A549 (cell line): ENCODE results near the gene CAMTA1. TPM values are rescaled to one million over a fixed set of nuclear protein-coding genes. Genes with fewer than 3 reads are reported as not detected.

Source experiments
- ATAC-seq, 2 experiments: fragments of 200-7000 bp in 1 of 2; fragments of >200 bp in 1 of 2; cut with Nextera tagmentation in 1 of 2; cut with Tn5 transposase in 1 of 2; 3 replicates each; pipeline versions ENCODE4 v1.8.0 to v1.9.1; 2018 to 2020; ENCODE audit warnings: mild to moderate bottlenecking in 1 of 2, moderate library complexity in 1 of 2
- CTCF ChIA-PET: fragments of 300-600 bp; sonication (Branson Sonifier 250); formaldehyde crosslinking; extraction: SDS; loops from one replicate; lab custom pipeline; 2021; ENCODE audit warnings: antibody characterized with exemption, inconsistent platforms; lab: Yijun Ruan, JAX
- POLR2A ChIA-PET: fragments of 350-600 bp; formaldehyde crosslinking; extraction: SDS; loops from one replicate; lab custom pipeline; 2021; ENCODE audit warnings: antibody characterized with exemption, inconsistent platforms; lab: Yijun Ruan, JAX
- DNase-seq, 2 experiments: peaks; one replicate each; pipeline versions ENCODE4 v3.0.0 to v3.0.0-alpha.2; 2011 to 2016; ENCODE audit warnings: low read depth in 1 of 2, low spot score in 1 of 2
- FAIRE-seq: peaks from 2 replicates; lab custom pipeline; 2011; peaks lifted over from hg19 to GRCh38; lab: Jason Lieb, UNC
- H3K27ac ChIP-seq, 2 experiments: fragments of >200 bp; sonication (Bioruptor Twin); formaldehyde crosslinking; 3 replicates each; pipeline ENCODE4 v1.5.1; 2016 to 2017
- H3K4me1 ChIP-seq: fragments of >200 bp; sonication (Bioruptor Twin); formaldehyde crosslinking; 3 replicates; pipeline ENCODE4 v1.6.1; 2016
- H3K4me2 ChIP-seq: fragments of >200 bp; sonication (Bioruptor Twin); formaldehyde crosslinking; 3 replicates; pipeline ENCODE4 v1.6.1; 2016
- H3K4me3 ChIP-seq: fragments of >200 bp; sonication (Bioruptor Twin); formaldehyde crosslinking; 3 replicates; pipeline ENCODE4 v1.5.1; 2016
- H3K9me3 ChIP-seq: fragments of >200 bp; sonication (Bioruptor Twin); formaldehyde crosslinking; 3 replicates; pipeline ENCODE4 v1.6.1; 2016
- ATOH8 ChIP-seq: fragments of 250-450 bp; sonication (Bioruptor Pico); IDR thresholded peaks from 2 replicates; pipeline ENCODE4 v1.5.0; 2020; ENCODE audit warnings: low read depth, mild to moderate bottlenecking, moderate library complexity
- BHLHE40 ChIP-seq: IDR thresholded peaks from 2 replicates; pipeline ENCODE4 v1.6.1; 2012; ENCODE audit warnings: low read depth, low read length, inconsistent platforms
- CBX8 ChIP-seq: fragments of 200-600 bp; sonication (generic); IDR thresholded peaks from 2 replicates; pipeline ENCODE4 v1.6.1; 2016
- EP300 ChIP-seq, 2 experiments: fragments of >200 bp; sonication (Bioruptor Twin); formaldehyde crosslinking; IDR thresholded peaks; 2 replicates in 1 of 2; 3 replicates in 1 of 2; pipeline ENCODE4 v1.6.1; 2016 to 2017
- ESRRA ChIP-seq: fragments of 150-350 bp; IDR thresholded peaks from 2 replicates; pipeline ENCODE4 v1.6.1; 2014; ENCODE audit warnings: mild to moderate bottlenecking, low read length, borderline replicate concordance
- FOXS1 ChIP-seq: fragments of 250-450 bp; sonication (Bioruptor Pico); IDR thresholded peaks from 2 replicates; pipeline ENCODE4 v1.5.0; 2020; ENCODE audit warnings: mild to moderate bottlenecking, moderate library complexity
- HOXA7 ChIP-seq: fragments of 250-450 bp; sonication (Bioruptor Pico); IDR thresholded peaks from 2 replicates; pipeline ENCODE4 v1.5.0; 2020; ENCODE audit warnings: mild to moderate bottlenecking, moderate library complexity
- HOXB13 ChIP-seq: fragments of 250-450 bp; sonication (Bioruptor Pico); IDR thresholded peaks from 2 replicates; pipeline ENCODE4 v1.5.0; 2020; ENCODE audit warnings: low read depth, mild to moderate bottlenecking, moderate library complexity
- JUNB ChIP-seq: fragments of >200 bp; sonication (Bioruptor Twin); formaldehyde crosslinking; IDR thresholded peaks from 2 replicates; pipeline ENCODE4 v1.6.1; 2016
- MAX ChIP-seq: IDR thresholded peaks from 2 replicates; pipeline ENCODE4 v1.6.1; 2012
- MAZ ChIP-seq: fragments of 150-350 bp; IDR thresholded peaks from 2 replicates; pipeline ENCODE4 v1.6.1; 2014; ENCODE audit warnings: antibody characterized with exemption, low read depth, low read length, borderline replicate concordance
- NR3C1 ChIP-seq: fragments of >200 bp; sonication (Bioruptor Twin); formaldehyde crosslinking; IDR thresholded peaks from 3 replicates; pipeline ENCODE4 v1.6.1; 2017
- PHF8 ChIP-seq: fragments of 200-600 bp; sonication (generic); IDR thresholded peaks from 2 replicates; pipeline ENCODE4 v1.6.1; 2016; ENCODE audit warnings: low read depth, mild to moderate bottlenecking, antibody characterized with exemption, moderate library complexity, borderline replicate concordance
- POLR2A ChIP-seq: IDR thresholded peaks from 2 replicates; pipeline ENCODE4 v1.6.1; 2012; ENCODE audit warnings: mild to moderate bottlenecking, low read length
- RAD21 ChIP-seq, 2 experiments: fragments of >200 bp in 1 of 2; sonication (Bioruptor Twin) in 1 of 2; formaldehyde crosslinking in 1 of 2; IDR thresholded peaks in 1 of 2; conservative IDR thresholded peaks in 1 of 2; 2 replicates in 1 of 2; 3 replicates in 1 of 2; pipeline ENCODE4 v1.6.1; 2012 to 2018; ENCODE audit warnings: inconsistent platforms in 1 of 2
- RARB ChIP-seq: fragments of 250-450 bp; sonication (Bioruptor Pico); IDR thresholded peaks from 2 replicates; pipeline ENCODE4 v1.8.0; 2021; ENCODE audit warnings: mild to moderate bottlenecking, moderate library complexity
- RNF2 ChIP-seq: fragments of 200-600 bp; sonication (generic); IDR thresholded peaks from 2 replicates; pipeline ENCODE4 v1.6.1; 2016; ENCODE audit warnings: low read depth, mild to moderate bottlenecking, antibody characterized with exemption, moderate library complexity, borderline replicate concordance
- SMC3 ChIP-seq: fragments of >200 bp; sonication (Bioruptor Twin); formaldehyde crosslinking; IDR thresholded peaks from 3 replicates; pipeline ENCODE4 v1.6.1; 2018; ENCODE audit warnings: inconsistent platforms
- TP53 ChIP-seq: fragments of 250-450 bp; sonication (Bioruptor Pico); IDR thresholded peaks from 2 replicates; pipeline ENCODE4 v1.5.0; 2021; ENCODE audit warnings: mild to moderate bottlenecking, moderate library complexity
- ZSCAN20 ChIP-seq: fragments of 250-450 bp; sonication (Bioruptor Pico); IDR thresholded peaks from 2 replicates; pipeline ENCODE4 v1.8.0; 2022; ENCODE audit warnings: mild to moderate bottlenecking, moderate library complexity
- WGBS: methylation state at CpG from one replicate; pipeline ENCODE4 v1.1.6; 2017; ENCODE audit errors: missing lambda C conversion rate; 5-methylcytosine and 5-hydroxymethylcytosine counted together
- polyA plus RNA-seq, 4 experiments: library from polyadenylated mRNA; depleted of rRNA in 3 of 4; stranded (reverse); fragments of >200 nt; fragmentation: RNase III in 1 of 4; extraction: RNeasy Plus Mini Kit Qiagen cat#74134 plus additional on column Dnase treatment in 1 of 4; gene quantifications; 2 replicates in 3 of 4; 3 replicates in 1 of 4; pipeline ENCODE4 v1.2.3, GENCODE V29; 2011 to 2017
- TF ChIP-seq, protein P1 (sequence below): IDR thresholded peaks from 2 replicates; pipeline ENCODE4 v1.6.1; 2012
- TF ChIP-seq, protein P2 (sequence below): fragments of 250-450 bp; sonication (Bioruptor Pico); IDR thresholded peaks from 2 replicates; pipeline ENCODE4 v1.5.0; 2021; ENCODE audit warnings: mild to moderate bottlenecking, moderate library complexity, borderline replicate concordance
- TF ChIP-seq, protein P3 (sequence below): fragments of >200 bp; sonication (Bioruptor Twin); formaldehyde crosslinking; IDR thresholded peaks from 3 replicates; pipeline ENCODE4 v1.6.1; 2016

The CAMTA1 gene
- polyA plus RNA-seq, 2 of the 4 experiments (the other 2 are of a cell fraction): 58.8 to 75.0 TPM

- no peaks in the 10 kb centered on the region for H3K9me3 ChIP-seq
- no peak for FAIRE-seq
- ChIA-PET CTCF (no interaction called here), POLR2A (no interaction called here)
- H3K4me3 ChIP-seq: no peak overlapping the region
- TF ChIP-seq MAZ: no peak
- TF ChIP-seq RARB (CRISPR knock-in tag): no peak
- no peak for TF ChIP-seq PHF8
- TF ChIP-seq BHLHE40: no peak
- no peak for TF ChIP-seq ESRRA
- no peak for TF ChIP-seq TP53
- no peak for TF ChIP-seq MAX
- no peak for TF ChIP-seq CBX8
- TF ChIP-seq, protein P1, sequence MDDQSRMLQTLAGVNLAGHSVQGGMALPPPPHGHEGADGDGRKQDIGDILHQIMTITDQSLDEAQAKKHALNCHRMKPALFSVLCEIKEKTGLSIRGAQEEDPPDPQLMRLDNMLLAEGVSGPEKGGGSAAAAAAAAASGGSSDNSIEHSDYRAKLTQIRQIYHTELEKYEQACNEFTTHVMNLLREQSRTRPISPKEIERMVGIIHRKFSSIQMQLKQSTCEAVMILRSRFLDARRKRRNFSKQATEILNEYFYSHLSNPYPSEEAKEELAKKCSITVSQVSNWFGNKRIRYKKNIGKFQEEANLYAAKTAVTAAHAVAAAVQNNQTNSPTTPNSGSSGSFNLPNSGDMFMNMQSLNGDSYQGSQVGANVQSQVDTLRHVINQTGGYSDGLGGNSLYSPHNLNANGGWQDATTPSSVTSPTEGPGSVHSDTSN: no peak
- TF ChIP-seq, protein P2, sequence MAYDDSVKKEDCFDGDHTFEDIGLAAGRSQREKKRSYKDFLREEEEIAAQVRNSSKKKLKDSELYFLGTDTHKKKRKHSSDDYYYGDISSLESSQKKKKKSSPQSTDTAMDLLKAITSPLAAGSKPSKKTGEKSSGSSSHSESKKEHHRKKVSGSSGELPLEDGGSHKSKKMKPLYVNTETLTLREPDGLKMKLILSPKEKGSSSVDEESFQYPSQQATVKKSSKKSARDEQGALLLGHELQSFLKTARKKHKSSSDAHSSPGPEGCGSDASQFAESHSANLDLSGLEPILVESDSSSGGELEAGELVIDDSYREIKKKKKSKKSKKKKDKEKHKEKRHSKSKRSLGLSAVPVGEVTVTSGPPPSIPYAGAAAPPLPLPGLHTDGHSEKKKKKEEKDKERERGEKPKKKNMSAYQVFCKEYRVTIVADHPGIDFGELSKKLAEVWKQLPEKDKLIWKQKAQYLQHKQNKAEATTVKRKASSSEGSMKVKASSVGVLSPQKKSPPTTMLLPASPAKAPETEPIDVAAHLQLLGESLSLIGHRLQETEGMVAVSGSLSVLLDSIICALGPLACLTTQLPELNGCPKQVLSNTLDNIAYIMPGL (CRISPR knock-in tag): no peak
- H3K4me1 ChIP-seq: peaks cover 10% of the 10 kb centered on the region; the same call in 2 of the 3 replicates
- H3K4me2 ChIP-seq: no peak overlapping the region
- no CpG with 5 or more reads among the region's 2 CpGs for WGBS
- no peak overlapping the region for H3K27ac ChIP-seq
- no peak for DNase-seq
- ATAC-seq: no peak
These were observed 719.1 kb downstream of the CAMTA1 start for GRCh38 chr1:7504438-7504720.

DNA sequence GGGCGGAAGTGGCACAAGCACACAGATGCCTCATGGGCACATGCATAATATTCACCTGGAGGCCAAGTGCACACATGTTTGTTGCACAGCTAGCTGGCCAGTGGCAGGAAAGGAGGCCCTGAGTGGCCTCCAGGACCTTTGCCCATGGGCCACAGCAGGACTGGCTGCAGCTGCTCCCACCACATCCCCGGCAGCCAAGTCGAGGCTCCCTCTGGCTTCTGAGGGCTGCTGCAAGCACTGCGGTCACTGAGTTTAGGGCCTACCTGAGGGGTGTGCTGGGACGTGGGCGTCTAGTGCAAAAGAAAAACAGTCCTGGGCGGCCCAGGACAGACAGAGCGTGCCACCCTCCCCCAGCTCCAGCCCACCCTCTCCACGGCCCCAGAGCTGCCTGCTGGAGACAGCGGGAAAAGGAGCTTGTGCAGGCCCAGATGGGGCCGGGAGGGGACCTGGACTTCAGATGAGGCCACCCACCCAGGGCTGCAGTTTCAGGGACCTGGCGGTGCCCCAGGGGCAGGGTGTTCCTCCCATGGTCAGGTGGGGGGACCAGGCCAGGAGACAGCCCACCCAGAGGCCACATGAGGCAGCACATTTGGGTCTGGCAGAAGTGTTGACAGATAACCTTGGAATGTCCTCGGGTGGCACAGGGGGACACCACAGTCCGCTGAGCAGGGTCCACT lies 720.0 kb downstream of the CAMTA1 start:
- H3K9me3 ChIP-seq: no peaks in the 10 kb centered on the region
- 93% methylated on average over 6 of the region's 14 CpGs for WGBS
- DNase-seq: no peak
- H3K27ac ChIP-seq: no peak overlapping the region; a peak in 1 of 6 replicates
- H3K4me2 ChIP-seq: no peak overlapping the region
- no peak overlapping the region for H3K4me3 ChIP-seq
- ChIA-PET POLR2A (no interaction called here), CTCF (interaction anchor here (0.6 to 1.0 kb wide), 2 partner anchors 463 to 515 kb away, joined by 3 read pairs; no protein-coding TSS in a partner anchor)
- no peak for FAIRE-seq
- peaks cover 19% of the 10 kb centered on the region for H3K4me1 ChIP-seq
- TF ChIP-seq, protein P3, sequence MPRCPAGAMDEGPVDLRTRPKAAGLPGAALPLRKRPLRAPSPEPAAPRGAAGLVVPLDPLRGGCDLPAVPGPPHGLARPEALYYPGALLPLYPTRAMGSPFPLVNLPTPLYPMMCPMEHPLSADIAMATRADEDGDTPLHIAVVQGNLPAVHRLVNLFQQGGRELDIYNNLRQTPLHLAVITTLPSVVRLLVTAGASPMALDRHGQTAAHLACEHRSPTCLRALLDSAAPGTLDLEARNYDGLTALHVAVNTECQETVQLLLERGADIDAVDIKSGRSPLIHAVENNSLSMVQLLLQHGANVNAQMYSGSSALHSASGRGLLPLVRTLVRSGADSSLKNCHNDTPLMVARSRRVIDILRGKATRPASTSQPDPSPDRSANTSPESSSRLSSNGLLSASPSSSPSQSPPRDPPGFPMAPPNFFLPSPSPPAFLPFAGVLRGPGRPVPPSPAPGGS: no peak
- no peak for TF ChIP-seq ATOH8 (CRISPR knock-in tag)
- ATAC-seq: no peak

DNA sequence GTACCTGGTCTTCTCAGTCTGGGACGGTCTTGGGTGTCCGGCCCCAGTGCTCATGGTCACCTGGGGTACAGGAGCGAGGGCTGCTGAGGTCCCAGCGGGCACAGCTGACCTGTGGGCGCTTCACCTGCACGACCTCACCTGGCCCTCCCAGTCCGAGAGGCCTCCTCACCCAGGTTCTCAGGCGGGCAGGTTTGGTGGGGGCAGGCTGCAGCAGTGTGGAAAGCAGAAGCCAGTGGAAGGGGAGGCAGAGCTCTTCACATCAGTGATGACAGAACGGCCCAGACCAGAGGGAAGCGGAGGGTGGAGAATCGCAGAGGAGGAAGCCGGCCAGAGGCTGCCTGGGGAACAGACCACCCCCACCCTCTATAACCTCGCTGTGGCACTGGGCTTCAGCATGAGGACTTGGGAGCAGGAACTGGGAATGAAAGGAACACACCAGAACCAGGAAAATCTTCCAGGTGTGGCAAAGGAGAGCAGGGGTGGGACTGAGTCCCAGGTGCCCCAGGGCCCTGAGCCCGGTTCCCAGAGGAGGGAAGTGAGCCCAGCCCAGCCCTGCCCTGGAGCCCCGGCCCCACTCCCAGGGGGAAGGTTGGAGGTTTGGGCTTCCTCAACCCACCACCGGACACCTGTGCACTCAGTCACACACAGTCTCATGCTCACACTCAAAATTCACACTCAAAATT lies 720.7 kb downstream of the CAMTA1 start:
- no peak overlapping the region for H3K4me3 ChIP-seq
- no peak overlapping the region; a peak in 1 of 6 replicates for H3K27ac ChIP-seq
- DNase-seq (no peak), FAIRE-seq (no peak), ATAC-seq (no peak)
- peaks cover 26% of the 10 kb centered on the region for H3K4me1 ChIP-seq
- POLR2A ChIA-PET: no interaction called here
- WGBS: 73% methylated on average over 12 of the region's 16 CpGs
- CTCF ChIA-PET: interaction anchor here (0.6 to 1.0 kb wide), 2 partner anchors 463 to 515 kb away, joined by 3 read pairs; no protein-coding TSS in a partner anchor
- no peaks in the 10 kb centered on the region for H3K9me3 ChIP-seq
- no peak overlapping the region for H3K4me2 ChIP-seq
- no peak for TF ChIP-seq HOXB13 (CRISPR knock-in tag)
- no peak for TF ChIP-seq RAD21 (conservative IDR thresholded peaks at IDR 0.05 in 1 of 2, IDR thresholded peaks at IDR 0.05 in 1 of 2)
- TF ChIP-seq, protein P2 (CRISPR knock-in tag): no peak
- TF ChIP-seq, protein P3: no peak
- TF ChIP-seq JUNB: no peak
- TF ChIP-seq HOXA7: no peak
- TF ChIP-seq POLR2A: no peak
- no peak for TF ChIP-seq RARB (CRISPR knock-in tag)
- no peak for TF ChIP-seq BHLHE40
- TF ChIP-seq FOXS1 (CRISPR knock-in tag): no peak
- no peak for TF ChIP-seq RNF2
- TF ChIP-seq NR3C1: no peak
- no peak for TF ChIP-seq ZSCAN20 (CRISPR knock-in tag)
- no peak for TF ChIP-seq EP300 (IDR thresholded peaks at IDR 0.05)
- no peak for TF ChIP-seq MAX
- TF ChIP-seq SMC3: no peak
